Right ventricle myocardium inferior (tissue), 1 donor: ENCODE data around the gene CAMK2N1. TPM values are rescaled to one million over a fixed set of nuclear protein-coding genes. Genes with fewer than 3 reads are reported as not detected.

ENCODE experiments used
- total RNA-seq: library from RNA; stranded (reverse); fragmentation: NEBNext Ultra II Directional; extraction: Animal tissue kit (Norgen Biotek cat#: 25700); gene quantifications from one replicate; pipeline ENCODE4 v1.2.1, GENCODE V29; 2021
- donor health status: DM: no; HTN: yes; CAD: no; lungs with severe emphysema.

CAMK2N1 gene
- total RNA-seq, 1 donor from 2014 or later: 11.8 TPM

Other genes starting within 250 kb of the CAMK2N1 start
- gene VWA5B1, start 195.3 kb downstream of the CAMK2N1 start, total RNA-seq: not detected
- 44.6 TPM for gene MUL1, start 21.9 kb upstream of the CAMK2N1 start, total RNA-seq
- 4.5 TPM for gene FAM43B, start 66.4 kb upstream of the CAMK2N1 start, total RNA-seq
- 3.2 TPM for gene CDA, start 102.9 kb upstream of the CAMK2N1 start, total RNA-seq
- 288 TPM for gene PINK1, start 147.2 kb upstream of the CAMK2N1 start, total RNA-seq
- gene DDOST, start 175.2 kb upstream of the CAMK2N1 start, total RNA-seq: 150 TPM
- gene KIF17, start 231.8 kb upstream of the CAMK2N1 start, total RNA-seq: 6.0 TPM
- not detected for gene SH2D5, start 246.5 kb upstream of the CAMK2N1 start, total RNA-seq